Liver (tissue), 9 donors: ENCODE measurements around the gene PKIG. TPM values are rescaled to one million over a fixed set of nuclear protein-coding genes. Genes with fewer than 3 reads are reported as not detected.

Experiments
- DNase-seq: peaks from one replicate; pipeline ENCODE4 v3.0.0-alpha.2; 2017; ENCODE audit warnings: low spot score
- H3K27ac ChIP-seq, 2 donors: one replicate each; pipeline ENCODE4 v1.7.0; 2013; ENCODE audit warnings: inconsistent platforms in 2 of 2, low read length in 2 of 2, control low read depth in 1 of 2, low read depth in 1 of 2, mild to moderate bottlenecking in 1 of 2
- H3K27me3 ChIP-seq, 4 donors: one replicate each; pipeline versions ENCODE4 v1.6.1 to v1.7.0; 2013; ENCODE audit warnings: low read length in 3 of 4, inconsistent platforms in 1 of 4, mild to moderate bottlenecking in 1 of 4, moderate library complexity in 1 of 4; ENCODE audit not compliant: control insufficient read depth in 4 of 4, insufficient read depth in 4 of 4
- H3K36me3 ChIP-seq, 4 donors: one replicate each; pipeline versions ENCODE4 v1.6.1 to v1.7.0; 2013; ENCODE audit warnings: low read length in 3 of 4, mild to moderate bottlenecking in 3 of 4, low read depth in 1 of 4, moderate library complexity in 1 of 4; ENCODE audit not compliant: control insufficient read depth in 4 of 4, insufficient read depth in 3 of 4
- H3K4me1 ChIP-seq, 4 donors: one replicate each; pipeline versions ENCODE4 v1.6.1 to v1.7.0; 2013; ENCODE audit warnings: low read length in 3 of 4, mild to moderate bottlenecking in 3 of 4, moderate library complexity in 1 of 4; ENCODE audit not compliant: control insufficient read depth in 4 of 4, insufficient read depth in 4 of 4
- H3K4me3 ChIP-seq, 3 donors: one replicate each; pipeline versions ENCODE4 v1.6.1 to v1.7.0; 2013; ENCODE audit warnings: low read length in 3 of 3, control low read depth in 1 of 3, low read depth in 1 of 3, mild to moderate bottlenecking in 1 of 3
- H3K9ac ChIP-seq, 2 donors: one replicate each; pipeline ENCODE4 v1.7.0; 2013; ENCODE audit warnings: low read length in 2 of 2, mild to moderate bottlenecking in 2 of 2, moderate library complexity in 2 of 2, control low read depth in 1 of 2, low read depth in 1 of 2
- H3K9me3 ChIP-seq, 4 donors: one replicate each; pipeline versions ENCODE4 v1.6.1 to v1.7.0; 2013; ENCODE audit warnings: low read length in 3 of 4; ENCODE audit not compliant: control insufficient read depth in 4 of 4
- EGR1 ChIP-seq, 2 donors: IDR thresholded peaks; 2 replicates each; pipeline ENCODE4 v1.6.1; 2016 to 2018; ENCODE audit warnings: antibody characterized with exemption in 2 of 2, low read depth in 2 of 2
- FOXA1 ChIP-seq: IDR thresholded peaks from 2 replicates; pipeline ENCODE4 v1.6.1; 2016; ENCODE audit warnings: antibody characterized with exemption
- FOXA2 ChIP-seq: IDR thresholded peaks from 2 replicates; pipeline ENCODE4 v1.6.1; 2016; ENCODE audit warnings: antibody characterized with exemption
- GABPA ChIP-seq, 2 donors: IDR thresholded peaks in 1 of 2; conservative IDR thresholded peaks in 1 of 2; 2 replicates each; pipeline ENCODE4 v1.6.1; 2016; ENCODE audit warnings: antibody characterized with exemption in 2 of 2, mild to moderate bottlenecking in 1 of 2, moderate library complexity in 1 of 2
- HNF4A ChIP-seq, 2 donors: conservative IDR thresholded peaks; 2 replicates each; pipeline ENCODE4 v1.6.1; 2016; ENCODE audit warnings: antibody characterized with exemption in 2 of 2, mild to moderate bottlenecking in 2 of 2
- HNF4G ChIP-seq: IDR thresholded peaks from 2 replicates; pipeline ENCODE4 v1.6.1; 2016; ENCODE audit warnings: antibody characterized with exemption
- JUND ChIP-seq, 2 donors: IDR thresholded peaks; 2 replicates each; pipeline ENCODE4 v1.6.1; 2016; ENCODE audit warnings: antibody characterized with exemption in 2 of 2
- NR2F2 ChIP-seq: IDR thresholded peaks from 2 replicates; pipeline ENCODE4 v1.6.1; 2016; ENCODE audit warnings: antibody characterized with exemption
- RAD21 ChIP-seq, 2 donors: IDR thresholded peaks; 2 replicates each; pipeline ENCODE4 v1.6.1; 2016; ENCODE audit warnings: antibody characterized with exemption in 2 of 2, mild to moderate bottlenecking in 2 of 2
- RXRA ChIP-seq, 2 donors: IDR thresholded peaks; 2 replicates each; pipeline ENCODE4 v1.6.1; 2017 to 2018; ENCODE audit warnings: antibody characterized with exemption in 2 of 2, mild to moderate bottlenecking in 1 of 2
- SP1 ChIP-seq: IDR thresholded peaks from 2 replicates; pipeline ENCODE4 v1.6.1; 2018; ENCODE audit warnings: antibody characterized with exemption, mild to moderate bottlenecking
- TAF1 ChIP-seq: conservative IDR thresholded peaks from 2 replicates; pipeline ENCODE4 v1.6.1; 2016; ENCODE audit warnings: antibody characterized with exemption, mild to moderate bottlenecking
- YY1 ChIP-seq: IDR thresholded peaks from 2 replicates; pipeline ENCODE4 v1.6.1; 2016; ENCODE audit warnings: antibody characterized with exemption, mild to moderate bottlenecking
- WGBS: extraction: QIAGEN DNeasy Blood & Tissue Kit; methylation state at CpG from one replicate; pipeline ENCODE4 v1.1.7; 2013; 5-methylcytosine and 5-hydroxymethylcytosine counted together
- polyA plus RNA-seq, 2 donors: library from polyadenylated mRNA; stranded (reverse) in 1 of 2; unstranded in 1 of 2; fragments of 200-250 nt in 1 of 2; fragments of >200 nt in 1 of 2; fragmentation: Nextera tagmentation in 1 of 2; extraction: Ambion mirVana in 1 of 2; gene quantifications; one replicate each; pipeline versions ENCODE4 v1.2.1 to v1.2.3, GENCODE V29; 2013 to 2015
- total RNA-seq, 2 donors: library from RNA; depleted of rRNA; stranded (reverse); fragments of >200 nt; gene quantifications; one replicate each; pipeline ENCODE4 v1.2.3, GENCODE V29; 2014
- TF ChIP-seq, protein P1 (sequence below): IDR thresholded peaks from 2 replicates; pipeline ENCODE4 v1.6.1; 2016; ENCODE audit warnings: antibody characterized with exemption
- TF ChIP-seq, protein P2 (sequence below): IDR thresholded peaks from 2 replicates; pipeline ENCODE4 v1.6.1; 2016; ENCODE audit warnings: antibody characterized with exemption, mild to moderate bottlenecking
- TF ChIP-seq, protein P3 (sequence below): IDR thresholded peaks from 2 replicates; pipeline ENCODE4 v1.6.1; 2016; ENCODE audit warnings: antibody characterized with exemption
- TF ChIP-seq, protein P4 (sequence below): IDR thresholded peaks from 2 replicates; pipeline ENCODE4 v1.6.1; 2016; ENCODE audit warnings: antibody characterized with exemption
- TF ChIP-seq, protein P5 (sequence below): fragments of 150-350 bp; IDR thresholded peaks from 2 replicates; pipeline ENCODE4 v1.5.1; 2017; ENCODE audit warnings: improper control_type of control experiment, low read depth, low read length; ENCODE audit not compliant: missing input control
- donor health status: healthy.
- donor health status: healthy.
- donor health status: healthy.
- donor health status: healthy.
- donor health status: healthy.

The PKIG gene
- total and polyA plus RNA-seq, 4 donors, result 10.6 to 24.3 (median 23.4) TPM

DNA sequence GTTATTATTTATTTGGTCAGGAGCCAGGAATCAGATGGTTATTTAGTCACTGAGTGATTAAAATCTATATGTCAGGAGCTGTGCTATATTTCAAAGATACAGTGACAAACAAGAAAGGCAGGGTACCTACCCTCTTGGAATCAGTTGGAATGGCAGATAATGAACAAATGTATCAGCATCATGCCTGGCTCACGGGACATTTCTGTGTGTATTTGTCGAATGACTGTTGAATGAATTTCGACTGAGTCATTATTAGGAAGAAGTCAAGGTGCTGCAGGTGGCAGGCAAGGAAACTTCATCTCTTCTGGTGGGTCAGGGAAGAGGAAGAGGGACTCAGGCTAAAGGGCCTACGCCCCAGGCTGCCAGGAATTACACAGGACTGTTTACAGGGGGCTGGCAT lies 13.6 kb downstream of the PKIG start (continued):
- TF ChIP-seq, protein P1, sequence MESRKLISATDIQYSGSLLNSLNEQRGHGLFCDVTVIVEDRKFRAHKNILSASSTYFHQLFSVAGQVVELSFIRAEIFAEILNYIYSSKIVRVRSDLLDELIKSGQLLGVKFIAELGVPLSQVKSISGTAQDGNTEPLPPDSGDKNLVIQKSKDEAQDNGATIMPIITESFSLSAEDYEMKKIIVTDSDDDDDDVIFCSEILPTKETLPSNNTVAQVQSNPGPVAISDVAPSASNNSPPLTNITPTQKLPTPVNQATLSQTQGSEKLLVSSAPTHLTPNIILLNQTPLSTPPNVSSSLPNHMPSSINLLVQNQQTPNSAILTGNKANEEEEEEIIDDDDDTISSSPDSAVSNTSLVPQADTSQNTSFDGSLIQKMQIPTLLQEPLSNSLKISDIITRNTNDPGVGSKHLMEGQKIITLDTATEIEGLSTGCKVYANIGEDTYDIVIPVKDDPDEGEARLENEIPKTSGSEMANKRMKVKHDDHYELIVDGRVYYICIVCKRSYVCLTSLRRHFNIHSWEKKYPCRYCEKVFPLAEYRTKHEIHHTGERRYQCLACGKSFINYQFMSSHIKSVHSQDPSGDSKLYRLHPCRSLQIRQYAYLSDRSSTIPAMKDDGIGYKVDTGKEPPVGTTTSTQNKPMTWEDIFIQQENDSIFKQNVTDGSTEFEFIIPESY, result no peak
- TF ChIP-seq EGR1 (IDR thresholded peaks at IDR 0.05; ENCODE audit: low read depth in 2 of 2) (no peak), TAF1 (no peak), GABPA (IDR thresholded peaks at IDR 0.05 in 1 of 2, conservative IDR thresholded peaks at IDR 0.05 in 1 of 2) (no peak), JUND (IDR thresholded peaks at IDR 0.05) (no peak)

DNA sequence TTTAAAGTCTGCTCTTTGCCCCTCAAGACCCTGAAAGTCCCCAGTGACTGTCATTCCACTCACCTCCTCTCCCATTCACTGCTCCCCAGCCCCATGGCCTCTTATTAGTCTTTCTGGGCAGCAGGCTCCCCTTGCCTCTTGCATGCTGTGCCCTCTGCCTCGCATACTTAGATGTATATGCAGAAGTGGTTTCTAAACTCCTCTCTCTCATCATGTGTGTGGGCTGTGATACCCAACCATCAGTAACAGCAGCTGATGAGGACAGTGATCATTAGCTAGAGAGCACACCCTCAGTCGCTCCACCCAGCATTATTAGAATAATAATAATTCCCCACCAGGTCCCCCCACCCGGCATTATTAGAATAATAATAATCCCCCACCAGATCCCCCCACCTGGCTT lies 14.5 kb downstream of the PKIG start:
- no peaks in the 10 kb centered on the region for H3K9me3 ChIP-seq
- H3K4me3 ChIP-seq, result no peak overlapping the region
- H3K4me1 ChIP-seq, result peaks cover 7 to 18% (median 10%) of the 10 kb centered on the region in 4 donors
- TF ChIP-seq, protein P2, sequence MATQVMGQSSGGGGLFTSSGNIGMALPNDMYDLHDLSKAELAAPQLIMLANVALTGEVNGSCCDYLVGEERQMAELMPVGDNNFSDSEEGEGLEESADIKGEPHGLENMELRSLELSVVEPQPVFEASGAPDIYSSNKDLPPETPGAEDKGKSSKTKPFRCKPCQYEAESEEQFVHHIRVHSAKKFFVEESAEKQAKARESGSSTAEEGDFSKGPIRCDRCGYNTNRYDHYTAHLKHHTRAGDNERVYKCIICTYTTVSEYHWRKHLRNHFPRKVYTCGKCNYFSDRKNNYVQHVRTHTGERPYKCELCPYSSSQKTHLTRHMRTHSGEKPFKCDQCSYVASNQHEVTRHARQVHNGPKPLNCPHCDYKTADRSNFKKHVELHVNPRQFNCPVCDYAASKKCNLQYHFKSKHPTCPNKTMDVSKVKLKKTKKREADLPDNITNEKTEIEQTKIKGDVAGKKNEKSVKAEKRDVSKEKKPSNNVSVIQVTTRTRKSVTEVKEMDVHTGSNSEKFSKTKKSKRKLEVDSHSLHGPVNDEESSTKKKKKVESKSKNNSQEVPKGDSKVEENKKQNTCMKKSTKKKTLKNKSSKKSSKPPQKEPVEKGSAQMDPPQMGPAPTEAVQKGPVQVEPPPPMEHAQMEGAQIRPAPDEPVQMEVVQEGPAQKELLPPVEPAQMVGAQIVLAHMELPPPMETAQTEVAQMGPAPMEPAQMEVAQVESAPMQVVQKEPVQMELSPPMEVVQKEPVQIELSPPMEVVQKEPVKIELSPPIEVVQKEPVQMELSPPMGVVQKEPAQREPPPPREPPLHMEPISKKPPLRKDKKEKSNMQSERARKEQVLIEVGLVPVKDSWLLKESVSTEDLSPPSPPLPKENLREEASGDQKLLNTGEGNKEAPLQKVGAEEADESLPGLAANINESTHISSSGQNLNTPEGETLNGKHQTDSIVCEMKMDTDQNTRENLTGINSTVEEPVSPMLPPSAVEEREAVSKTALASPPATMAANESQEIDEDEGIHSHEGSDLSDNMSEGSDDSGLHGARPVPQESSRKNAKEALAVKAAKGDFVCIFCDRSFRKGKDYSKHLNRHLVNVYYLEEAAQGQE, result no peak
- TF ChIP-seq YY1 (no peak), HNF4G (no peak), FOXA2 (no peak), EGR1 (IDR thresholded peaks at IDR 0.05; ENCODE audit: low read depth in 2 of 2) (no peak), GABPA (IDR thresholded peaks at IDR 0.05 in 1 of 2, conservative IDR thresholded peaks at IDR 0.05 in 1 of 2) (no peak), TAF1 (no peak), NR2F2 (no peak), JUND (IDR thresholded peaks at IDR 0.05) (no peak), HNF4A (conservative IDR thresholded peaks at IDR 0.05) (no peak), FOXA1 (no peak), SP1 (no peak), RXRA (IDR thresholded peaks at IDR 0.05) (no peak), RAD21 (IDR thresholded peaks at IDR 0.05) (no peak)
- TF ChIP-seq, protein P3, sequence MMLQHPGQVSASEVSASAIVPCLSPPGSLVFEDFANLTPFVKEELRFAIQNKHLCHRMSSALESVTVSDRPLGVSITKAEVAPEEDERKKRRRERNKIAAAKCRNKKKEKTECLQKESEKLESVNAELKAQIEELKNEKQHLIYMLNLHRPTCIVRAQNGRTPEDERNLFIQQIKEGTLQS, result no peak
- TF ChIP-seq, protein P4, sequence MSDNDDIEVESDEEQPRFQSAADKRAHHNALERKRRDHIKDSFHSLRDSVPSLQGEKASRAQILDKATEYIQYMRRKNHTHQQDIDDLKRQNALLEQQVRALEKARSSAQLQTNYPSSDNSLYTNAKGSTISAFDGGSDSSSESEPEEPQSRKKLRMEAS, result no peak
- TF ChIP-seq, protein P1, result no peak
- TF ChIP-seq, protein P5, sequence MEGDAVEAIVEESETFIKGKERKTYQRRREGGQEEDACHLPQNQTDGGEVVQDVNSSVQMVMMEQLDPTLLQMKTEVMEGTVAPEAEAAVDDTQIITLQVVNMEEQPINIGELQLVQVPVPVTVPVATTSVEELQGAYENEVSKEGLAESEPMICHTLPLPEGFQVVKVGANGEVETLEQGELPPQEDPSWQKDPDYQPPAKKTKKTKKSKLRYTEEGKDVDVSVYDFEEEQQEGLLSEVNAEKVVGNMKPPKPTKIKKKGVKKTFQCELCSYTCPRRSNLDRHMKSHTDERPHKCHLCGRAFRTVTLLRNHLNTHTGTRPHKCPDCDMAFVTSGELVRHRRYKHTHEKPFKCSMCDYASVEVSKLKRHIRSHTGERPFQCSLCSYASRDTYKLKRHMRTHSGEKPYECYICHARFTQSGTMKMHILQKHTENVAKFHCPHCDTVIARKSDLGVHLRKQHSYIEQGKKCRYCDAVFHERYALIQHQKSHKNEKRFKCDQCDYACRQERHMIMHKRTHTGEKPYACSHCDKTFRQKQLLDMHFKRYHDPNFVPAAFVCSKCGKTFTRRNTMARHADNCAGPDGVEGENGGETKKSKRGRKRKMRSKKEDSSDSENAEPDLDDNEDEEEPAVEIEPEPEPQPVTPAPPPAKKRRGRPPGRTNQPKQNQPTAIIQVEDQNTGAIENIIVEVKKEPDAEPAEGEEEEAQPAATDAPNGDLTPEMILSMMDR, result no peak
- H3K27ac ChIP-seq, result no peak overlapping the region
- H3K9ac ChIP-seq, result no peak overlapping the region
- 93% methylated on average over 3 of the region's 3 CpGs for WGBS
- H3K36me3 ChIP-seq, result peaks cover 0 to 2% (median under 1%) of the 10 kb centered on the region in 4 donors
- no peaks in the 10 kb centered on the region for H3K27me3 ChIP-seq
- DNase-seq, result no peak
